Fibroblast of skin of right biceps (primary cell): Measurements from ENCODE around the gene PEAK3.
A peak's percentile ranks its signal among the peaks of the same experiment; 100 is the strongest.
"Not testable (repeated sequence)": the region's sequence is repeated elsewhere in the genome, so short reads cannot be mapped to it uniquely, and the experiment has no call there.

Experiments
- DNase-seq: peaks from one replicate; pipeline ENCODE4 v3.0.0-alpha.2; 2013

PEAK3 gene

GRCh38 chr19:2288338-2288817 lies 6.4 kb upstream of the PEAK3 start:
- DNase-seq = no peak

DNA sequence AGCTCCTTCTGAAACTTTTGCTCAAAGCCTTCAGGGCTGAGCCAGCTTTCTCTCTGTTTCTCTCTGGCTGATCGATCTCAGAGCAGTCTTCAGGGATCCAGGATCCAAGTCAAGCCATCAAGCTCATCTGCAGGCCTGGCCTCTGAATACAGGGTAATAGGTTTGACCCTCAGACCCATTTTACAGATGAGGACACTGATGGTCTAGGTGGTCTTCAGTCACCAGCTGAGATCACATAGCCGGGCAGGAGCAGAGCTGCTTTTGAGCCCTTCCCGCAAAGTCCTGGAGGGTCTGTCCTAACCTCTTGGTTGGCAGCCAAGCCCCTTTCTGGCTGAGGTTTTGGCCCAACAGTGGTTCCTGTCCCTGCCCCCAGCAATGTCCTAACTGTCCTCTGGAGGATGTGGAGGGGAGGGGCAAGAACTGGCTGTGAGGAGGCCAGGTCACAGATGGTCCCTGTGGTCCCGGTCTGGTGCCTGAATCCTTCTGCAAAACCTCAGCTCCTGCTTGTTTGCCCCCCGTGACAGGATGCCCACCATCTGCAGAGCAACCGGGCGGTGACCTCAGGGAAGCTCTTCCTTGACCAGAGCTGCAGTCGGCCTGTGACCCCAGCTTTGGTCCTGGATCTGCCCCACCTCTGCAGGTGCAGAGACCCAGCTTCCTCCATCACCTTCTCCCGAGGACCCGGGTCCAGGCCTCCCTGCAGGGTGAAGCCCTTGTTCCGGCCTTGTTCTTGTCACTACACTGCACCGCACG lies 5.8 kb upstream of the PEAK3 start:
- DNase-seq = no peak

DNA sequence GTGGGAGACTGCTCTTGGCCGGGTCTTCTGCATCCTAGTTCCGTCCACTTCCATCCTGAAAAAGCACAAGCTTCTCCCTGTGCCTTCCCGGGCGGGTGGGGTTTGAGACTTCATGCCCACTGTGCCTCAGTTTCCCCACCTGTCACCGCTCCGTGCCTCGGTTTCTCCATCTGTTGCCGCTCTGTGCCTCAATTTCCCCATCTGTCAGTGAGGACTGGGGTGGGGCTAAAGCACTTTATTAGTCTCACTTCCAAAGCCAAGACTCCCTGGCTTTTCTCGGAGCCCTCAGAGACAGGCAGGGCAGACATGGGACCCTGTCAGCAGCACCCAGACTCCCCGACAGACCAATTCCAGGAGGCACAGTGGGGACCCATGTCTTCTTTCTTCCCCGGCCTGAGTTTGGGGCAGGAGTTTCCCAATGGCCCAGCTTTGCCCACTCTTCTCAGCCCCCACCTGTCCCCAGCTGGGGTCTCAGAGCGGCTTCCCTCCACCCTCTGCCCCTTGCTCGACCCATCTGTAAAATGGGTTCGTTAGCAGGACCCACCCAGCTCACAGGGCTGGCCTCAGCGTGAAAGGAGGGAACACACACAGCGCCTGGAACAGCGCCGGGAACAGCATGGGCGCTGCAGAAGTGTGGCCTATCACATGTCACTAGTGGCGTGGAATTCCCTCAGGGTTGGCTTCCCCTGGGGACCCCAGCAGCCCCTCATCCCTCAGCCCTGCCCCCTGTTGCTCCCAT lies 4.6 kb upstream of the PEAK3 start:
- DNase-seq = no peak

- no peak for DNase-seq
These were observed 2.0 kb upstream of the PEAK3 start for GRCh38 chr19:2283835-2284507.

GRCh38 chr19:2282862-2283237 lies 875 bp upstream of the PEAK3 start:
- no peak for DNase-seq

GRCh38 chr19:2281265-2282061 lies 512 bp downstream of the PEAK3 start:
- not testable (repeated sequence) for DNase-seq

GRCh38 chr19:2280633-2281264 lies 1.2 kb downstream of the PEAK3 start:
- DNase-seq = no peak

DNA sequence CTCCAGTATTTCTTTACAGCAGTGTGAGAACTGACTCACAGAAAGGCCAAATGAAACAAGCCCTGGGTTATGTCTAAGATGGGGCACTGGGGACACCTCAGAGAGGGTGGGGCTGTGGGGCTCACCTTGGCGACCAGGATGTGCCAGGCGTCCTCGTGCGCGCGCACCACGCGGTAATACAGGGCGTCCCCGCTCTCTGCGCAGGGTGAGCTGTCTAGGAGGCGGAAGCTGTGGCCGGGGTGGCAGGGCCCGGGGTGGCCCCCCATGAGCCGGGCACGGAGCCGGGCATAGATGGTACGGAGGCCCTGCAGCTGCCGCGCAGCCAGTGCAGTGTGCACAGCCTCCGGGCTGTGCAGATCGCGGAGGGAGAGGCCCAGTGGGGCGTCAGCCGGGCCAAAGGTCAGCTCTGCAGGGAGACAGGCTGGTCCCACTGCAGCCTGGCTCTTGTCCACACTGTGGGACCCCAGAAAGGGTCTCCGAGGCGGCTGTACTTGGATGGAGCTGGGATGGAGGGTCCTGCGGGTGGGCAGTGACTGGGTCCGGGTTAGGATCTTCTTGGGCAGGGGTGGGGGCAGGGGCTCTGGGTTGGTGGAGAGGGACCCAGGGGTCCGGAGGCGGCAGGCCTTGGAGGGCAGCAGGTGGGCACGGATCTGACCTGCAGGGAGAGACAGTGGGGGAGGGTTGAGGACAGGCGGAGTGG lies 3.4 kb downstream of the PEAK3 start:
- no peak for DNase-seq

DNA sequence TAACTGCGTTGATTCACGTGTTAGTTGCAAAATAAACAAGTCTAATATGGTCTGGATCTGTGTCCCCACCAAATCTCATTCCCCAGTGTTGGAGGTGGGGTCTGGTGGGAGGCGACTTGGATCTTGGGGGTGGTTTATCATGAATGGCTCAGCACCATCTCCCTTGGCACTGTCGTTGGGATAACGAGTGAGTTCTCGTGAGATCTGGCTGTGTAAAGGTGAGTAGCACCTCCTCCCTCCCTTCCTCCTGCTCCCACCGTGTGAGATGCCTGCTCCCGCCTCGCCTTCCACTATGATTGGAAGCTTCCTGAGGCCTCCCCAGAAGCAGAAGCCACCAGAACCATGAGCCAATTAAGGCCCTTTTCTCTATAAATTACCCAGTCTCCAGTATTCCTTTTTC lies 4.8 kb downstream of the PEAK3 start:
- DNase-seq = no peak

- no peak for DNase-seq
These were observed 5.5 kb downstream of the PEAK3 start for GRCh38 chr19:2276429-2276986.

GRCh38 chr19:2275588-2276428 lies 6.2 kb downstream of the PEAK3 start:
- DNase-seq = no peak

GRCh38 chr19:2274931-2275535 lies 6.9 kb downstream of the PEAK3 start:
- DNase-seq = peak; percentile 73

- DNase-seq = no peak
These were observed 7.7 kb downstream of the PEAK3 start for GRCh38 chr19:2274185-2274711.

- peak; percentile 80 for DNase-seq
These were observed 8.4 kb downstream of the PEAK3 start for GRCh38 chr19:2273356-2274184.

DNA sequence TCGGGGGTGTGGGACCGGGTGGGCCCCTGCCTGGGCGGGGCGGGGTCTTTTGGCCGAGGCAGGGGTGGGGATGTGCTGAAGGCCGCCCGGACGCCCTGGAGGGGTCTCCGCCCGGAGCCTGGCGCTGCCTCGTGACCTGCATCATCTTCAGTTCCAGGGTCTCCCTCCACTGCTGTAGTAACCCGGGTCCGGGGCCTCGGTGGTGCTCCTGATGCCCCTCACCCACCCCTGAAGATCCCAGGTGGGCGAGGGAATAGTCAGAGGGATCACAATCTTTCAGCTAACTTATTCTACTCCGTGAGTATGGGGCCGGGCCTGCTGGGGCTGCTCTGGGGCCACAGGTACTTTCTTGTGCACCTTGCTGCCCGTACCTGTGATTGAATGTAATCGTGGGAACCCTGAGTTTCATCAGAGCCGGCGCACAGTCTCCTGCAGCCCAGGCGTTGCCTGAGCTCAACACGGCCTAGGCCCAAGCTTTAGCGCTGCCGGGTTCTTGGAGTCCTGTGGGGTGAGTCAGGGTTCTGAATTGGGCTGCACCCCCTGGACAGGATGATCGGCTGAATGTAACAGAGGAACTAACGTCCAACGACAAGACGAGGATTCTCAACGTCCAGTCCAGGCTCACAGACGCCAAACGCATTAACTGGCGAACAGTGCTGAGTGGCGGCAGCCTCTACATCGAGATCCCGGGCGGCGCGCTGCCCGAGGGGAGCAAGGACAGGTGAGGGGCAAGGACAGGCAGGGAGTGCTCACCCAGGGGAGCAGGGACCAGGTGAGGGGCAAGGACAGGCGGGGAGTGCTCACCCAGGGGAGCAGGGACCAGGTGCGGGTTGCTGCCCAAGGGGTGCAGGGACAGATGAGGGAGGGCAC lies 10.5 kb downstream of the PEAK3 start:
- peak; percentile 87 for DNase-seq

GRCh38 chr19:2270423-2271233 lies 11.3 kb downstream of the PEAK3 start:
- peak; percentile 86 for DNase-seq

- no peak for DNase-seq
These were observed 11.9 kb downstream of the PEAK3 start for GRCh38 chr19:2270157-2270422.
